ENCODE results near the gene MPHOSPH10. TPM values are rescaled to one million over a fixed set of nuclear protein-coding genes. Genes with fewer than 3 reads are reported as not detected.

MPHOSPH10 gene
- total RNA-seq, 1 donor from 2014 or later, result 25.9 TPM

DNA sequence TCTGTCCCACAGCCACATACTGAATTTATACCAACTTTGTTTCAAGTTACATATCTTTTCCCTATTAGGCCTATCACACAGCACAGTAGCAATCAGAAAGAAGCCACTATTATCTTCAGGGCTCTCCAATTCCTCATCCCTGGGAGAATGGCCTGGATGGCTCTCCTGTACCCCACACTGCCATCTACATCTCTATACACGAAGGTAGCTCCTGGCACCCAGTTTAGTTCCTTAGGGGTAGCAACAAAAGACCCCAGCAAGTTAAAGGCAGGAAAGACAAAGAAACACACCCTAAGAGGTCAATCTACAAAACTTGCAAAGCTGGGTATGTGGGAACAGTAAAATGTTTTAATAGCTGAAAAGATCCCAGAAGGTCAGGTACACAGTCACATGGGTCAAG lies 56.5 kb downstream of the MPHOSPH10 start:
- no peak for TF ChIP-seq CTCF (IDR thresholded peaks at IDR 0.05; ENCODE audit: insufficient read depth, low read length, poor library complexity, severe bottlenecking)
- Histone ChIP-seq H3K27me3 (ENCODE audit: control insufficient read depth, insufficient read depth, low read length) (no peaks in the 10 kb centered on the region), H3K4me3 (ENCODE audit: low read depth, low read length) (no peak overlapping the region), H3K36me3 (ENCODE audit: control insufficient read depth, insufficient read depth, low read length) (no peaks in the 10 kb centered on the region)
- DNase-seq (ENCODE audit: low read depth), result no peak

DNA sequence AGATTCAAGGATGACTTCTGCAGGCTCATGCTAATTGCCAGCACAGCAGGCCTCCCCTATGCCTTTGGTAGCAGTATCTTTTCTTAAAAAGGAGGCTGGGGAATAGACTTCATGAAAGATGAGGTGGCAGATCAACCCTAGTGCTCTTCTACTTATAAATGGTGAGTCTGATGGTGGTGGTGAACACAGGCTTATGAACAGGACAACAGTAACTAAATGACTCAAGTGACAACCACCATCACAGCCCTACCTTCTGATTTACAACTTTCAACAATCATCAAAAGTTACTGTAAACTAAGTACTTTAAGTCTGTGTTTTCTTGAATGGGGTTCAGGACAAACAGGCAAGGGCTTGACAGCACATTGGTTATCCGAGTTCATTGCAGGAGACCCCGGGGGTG lies 57.2 kb downstream of the MPHOSPH10 start:
- Histone ChIP-seq H3K27me3 (ENCODE audit: control insufficient read depth, insufficient read depth, low read length) (no peaks in the 10 kb centered on the region), H3K4me3 (ENCODE audit: low read depth, low read length) (no peak overlapping the region), H3K36me3 (ENCODE audit: control insufficient read depth, insufficient read depth, low read length) (no peaks in the 10 kb centered on the region)
- no peak for TF ChIP-seq CTCF (IDR thresholded peaks at IDR 0.05; ENCODE audit: insufficient read depth, low read length, poor library complexity, severe bottlenecking)
- DNase-seq (ENCODE audit: low read depth), result no peak

- no peak for DNase-seq (ENCODE audit: low read depth)
- Histone ChIP-seq H3K4me3 (ENCODE audit: low read depth, low read length) (no peak overlapping the region), H3K27me3 (ENCODE audit: control insufficient read depth, insufficient read depth, low read length) (no peaks in the 10 kb centered on the region), H3K36me3 (ENCODE audit: control insufficient read depth, insufficient read depth, low read length) (no peaks in the 10 kb centered on the region)
- no peak for TF ChIP-seq CTCF (IDR thresholded peaks at IDR 0.05; ENCODE audit: insufficient read depth, low read length, poor library complexity, severe bottlenecking)
Measured at GRCh38 chr2:71190656-71191569, 60.5 kb downstream of the MPHOSPH10 start.

GRCh38 chr2:71191570-71191943 lies 61.1 kb downstream of the MPHOSPH10 start:
- no peak for DNase-seq (ENCODE audit: low read depth)
- Histone ChIP-seq H3K27me3 (ENCODE audit: control insufficient read depth, insufficient read depth, low read length) (no peaks in the 10 kb centered on the region), H3K4me3 (ENCODE audit: low read depth, low read length) (no peak overlapping the region), H3K36me3 (ENCODE audit: control insufficient read depth, insufficient read depth, low read length) (no peaks in the 10 kb centered on the region)
- TF ChIP-seq CTCF (IDR thresholded peaks at IDR 0.05; ENCODE audit: insufficient read depth, low read length, poor library complexity, severe bottlenecking), result no peak

Other genes starting within 250 kb of the MPHOSPH10 start
- gene VAX2, start 230.1 kb upstream of the MPHOSPH10 start, total RNA-seq, result 0.68 TPM in 1 of 2 replicates, not detected in the other
- not detected in 2 replicates for gene ATP6V1B1, start 194.7 kb upstream of the MPHOSPH10 start, total RNA-seq
- 0.54 and 0.75 TPM in 2 replicates for gene ANKRD53, start 152.0 kb upstream of the MPHOSPH10 start, total RNA-seq
- gene TEX261, start 135.8 kb upstream of the MPHOSPH10 start, total RNA-seq, result 34.2 and 45.2 TPM in 2 replicates
- gene NAGK, start 62.0 kb upstream of the MPHOSPH10 start, total RNA-seq, result 133 and 138 TPM in 2 replicates
- gene MCEE, start 405 bp upstream of the MPHOSPH10 start, total RNA-seq, result 2.7 and 6.7 TPM in 2 replicates
- gene PAIP2B, start 96.5 kb downstream of the MPHOSPH10 start, total RNA-seq, result 1.9 and 2.9 TPM in 2 replicates
- gene ZNF638, start 201.1 kb downstream of the MPHOSPH10 start, total RNA-seq, result 95.2 and 109 TPM in 2 replicates

Data from kidney epithelial cell (primary cell).